Ovary (tissue), 9 donors: ENCODE measurements around the gene SLC37A1. TPM values are rescaled to one million over a fixed set of nuclear protein-coding genes. Genes with fewer than 3 reads are reported as not detected.

Source experiments
- DNase-seq, 5 donors: peaks; one replicate each; pipeline ENCODE4 v3.0.0-alpha.2; 2019 to 2020
- H3K27ac ChIP-seq, 2 donors: fragments of 200-600 bp; one replicate each; pipeline versions ENCODE4 v1.5.1 to v1.8.0; 2019 to 2022
- H3K27me3 ChIP-seq: fragments of 200-600 bp; one replicate; pipeline ENCODE4 v1.8.0; 2022
- H3K36me3 ChIP-seq: fragments of 200-600 bp; sonication (generic); one replicate; pipeline ENCODE4 v1.5.1; 2019
- H3K4me1 ChIP-seq: one replicate; pipeline ENCODE4 v1.8.1; 2013; ENCODE audit warnings: mild to moderate bottlenecking, moderate library complexity; ENCODE audit not compliant: insufficient read depth
- H3K4me3 ChIP-seq: fragments of 200-600 bp; sonication (generic); one replicate; pipeline ENCODE4 v1.5.1; 2017
- H3K9me3 ChIP-seq, 2 donors: fragments of 200-600 bp in 1 of 2; sonication (generic) in 1 of 2; one replicate each; pipeline versions ENCODE4 v1.5.1 to v1.8.1; 2013 to 2019; ENCODE audit warnings: mild to moderate bottlenecking in 1 of 2, moderate library complexity in 1 of 2
- EP300 ChIP-seq: sonication (generic); formaldehyde crosslinking; IDR thresholded peaks from one replicate; pipeline ENCODE4 v1.6.1; 2017; ENCODE audit warnings: antibody characterized with exemption
- POLR2A ChIP-seq: fragments of 450-650 bp; IDR thresholded peaks from one replicate; pipeline ENCODE4 v1.6.1; 2017; ENCODE audit warnings: antibody characterized with exemption, mild to moderate bottlenecking, moderate library complexity
- WGBS, 3 donors: extraction: QIAGEN DNeasy Blood & Tissue Kit in 1 of 3; methylation state at CpG; one replicate each; pipeline versions ENCODE4 v1.1.5 to v1.1.7; 2013 to 2017; 5-methylcytosine and 5-hydroxymethylcytosine counted together
- intact Hi-C, 4 donors: fragments of 100-400 bp; cut with DNase I; formaldehyde crosslinking; loops; one replicate each; pipeline versions ENCODE4 v1.11.0 to v1.15.1; 2022 to 2023
- polyA plus RNA-seq, 2 donors: library from polyadenylated mRNA; stranded (reverse); fragments of 200-250 nt in 1 of 2; fragments of 350-450 nt in 1 of 2; fragmentation: Illumina TruSeq in 1 of 2; extraction: RNeasy Lipid Tissue Mini Kit (QIAGEN cat#74804) in 1 of 2; gene quantifications; one replicate each; pipeline ENCODE4 v1.2.3, GENCODE V29; 2013 to 2014
- total RNA-seq, 7 donors: library from RNA; depleted of rRNA in 2 of 7; stranded (reverse); fragments of >200 nt in 2 of 7; fragmentation: NEBNext Ultra II Directional in 3 of 7; extraction: Animal tissue kit (Norgen Biotek cat#: 25700) in 3 of 7; gene quantifications; one replicate each; pipeline versions ENCODE4 v1.1.0 to v1.2.4, GENCODE V29; 2016 to 2023
- TF ChIP-seq, protein P1 (sequence below), 3 donors: fragments of 450-650 bp in 2 of 3; fragments of 200-600 bp in 1 of 3; IDR thresholded peaks; one replicate each; pipeline versions ENCODE4 v1.5.1 to v1.8.0; 2016 to 2022; ENCODE audit warnings: antibody characterized with exemption in 3 of 3, mild to moderate bottlenecking in 1 of 3
- donor health status: DM: no; HTN: no; CAD: no; lungs with moderate emphysema.
- donor health status: DM: no; HTN: no; CAD: no.
- donor health status: Bipolar disorder and iron deficiency.
- donor health status: DM: yes; HTN: yes; CAD: no.
- donor health status: DM: no; HTN: no; CAD: no.
- donor health status: DM: yes; HTN: yes; CAD: no.

Gene SLC37A1
- total and polyA plus RNA-seq, 9 donors: 5.1 to 10.0 (median 7.4) TPM

- WGBS, 3 donors: 84 to 89% (median 86%) methylated on average over 20 of the region's 20 CpGs
- TF ChIP-seq EP300 (no peak), POLR2A (no peak)
- TF ChIP-seq, protein P1, sequence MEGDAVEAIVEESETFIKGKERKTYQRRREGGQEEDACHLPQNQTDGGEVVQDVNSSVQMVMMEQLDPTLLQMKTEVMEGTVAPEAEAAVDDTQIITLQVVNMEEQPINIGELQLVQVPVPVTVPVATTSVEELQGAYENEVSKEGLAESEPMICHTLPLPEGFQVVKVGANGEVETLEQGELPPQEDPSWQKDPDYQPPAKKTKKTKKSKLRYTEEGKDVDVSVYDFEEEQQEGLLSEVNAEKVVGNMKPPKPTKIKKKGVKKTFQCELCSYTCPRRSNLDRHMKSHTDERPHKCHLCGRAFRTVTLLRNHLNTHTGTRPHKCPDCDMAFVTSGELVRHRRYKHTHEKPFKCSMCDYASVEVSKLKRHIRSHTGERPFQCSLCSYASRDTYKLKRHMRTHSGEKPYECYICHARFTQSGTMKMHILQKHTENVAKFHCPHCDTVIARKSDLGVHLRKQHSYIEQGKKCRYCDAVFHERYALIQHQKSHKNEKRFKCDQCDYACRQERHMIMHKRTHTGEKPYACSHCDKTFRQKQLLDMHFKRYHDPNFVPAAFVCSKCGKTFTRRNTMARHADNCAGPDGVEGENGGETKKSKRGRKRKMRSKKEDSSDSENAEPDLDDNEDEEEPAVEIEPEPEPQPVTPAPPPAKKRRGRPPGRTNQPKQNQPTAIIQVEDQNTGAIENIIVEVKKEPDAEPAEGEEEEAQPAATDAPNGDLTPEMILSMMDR (IDR thresholded peaks at IDR 0.05): no peak
Measured at GRCh38 chr21:42570841-42571387, 57.3 kb downstream of the SLC37A1 start.

DNA sequence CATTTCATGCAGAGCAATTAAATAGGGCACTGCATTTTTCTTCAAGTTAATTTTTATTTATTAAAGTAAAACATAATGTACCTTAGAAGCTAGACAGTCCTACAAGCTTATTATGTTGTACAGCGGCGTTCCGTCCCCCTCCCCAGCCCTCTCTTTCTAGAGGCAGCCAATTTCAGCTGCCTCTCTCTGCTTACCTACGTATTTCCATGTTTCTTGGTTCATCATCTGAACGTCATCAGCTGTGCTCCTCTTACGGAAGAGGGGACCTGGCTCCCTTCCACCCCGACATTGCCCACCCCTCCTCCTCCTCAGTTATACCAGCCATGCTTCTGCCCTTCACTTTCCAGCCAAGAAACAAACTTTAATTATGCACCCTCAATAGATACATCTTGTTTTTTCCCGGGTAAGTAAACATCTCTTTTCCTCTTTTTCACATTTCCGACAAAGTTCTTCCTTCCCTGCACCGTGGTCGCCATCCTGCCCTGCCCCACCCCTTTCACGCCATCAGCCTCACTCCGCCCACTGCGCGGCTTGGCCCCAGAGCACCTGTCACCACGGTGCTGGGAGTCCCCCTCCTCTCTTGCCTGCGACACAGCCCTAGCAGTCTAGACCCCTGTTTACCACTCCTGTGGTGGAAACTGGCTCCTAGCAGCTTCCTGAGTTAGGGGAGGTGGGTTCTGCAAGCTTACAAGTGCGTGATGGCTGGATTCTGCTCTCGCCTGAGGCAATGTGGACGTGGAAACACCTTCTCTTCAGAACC lies 57.9 kb downstream of the SLC37A1 start:
- no peaks in the 10 kb centered on the region for H3K9me3 ChIP-seq
- H3K27ac ChIP-seq: no peak overlapping the region
- intact Hi-C loops: no loop called here
- no peak for TF ChIP-seq POLR2A
- no peak for TF ChIP-seq EP300
- TF ChIP-seq, protein P1 (IDR thresholded peaks at IDR 0.05): no peak
- no peaks in the 10 kb centered on the region for H3K27me3 ChIP-seq
- peak in 1 of 5 donors; percentile 16 for DNase-seq
- 85 to 90% (median 89%) methylated on average over 20 of the region's 20 CpGs for WGBS, 3 donors
- H3K36me3 ChIP-seq: no peaks in the 10 kb centered on the region
- no peak overlapping the region for H3K4me3 ChIP-seq
- no peaks in the 10 kb centered on the region for H3K4me1 ChIP-seq

More at GRCh38 chr21:42570841-42571387, 57.3 kb downstream of the SLC37A1 start:
- intact Hi-C loops: no loop called here
- Histone ChIP-seq H3K4me3 (no peak overlapping the region), H3K4me1 (no peaks in the 10 kb centered on the region), H3K36me3 (no peaks in the 10 kb centered on the region), H3K9me3 (no peaks in the 10 kb centered on the region), H3K27me3 (no peaks in the 10 kb centered on the region), H3K27ac (no peak overlapping the region)
- DNase-seq: peak in 2 of 5 donors; percentile 14 to 27

DNA sequence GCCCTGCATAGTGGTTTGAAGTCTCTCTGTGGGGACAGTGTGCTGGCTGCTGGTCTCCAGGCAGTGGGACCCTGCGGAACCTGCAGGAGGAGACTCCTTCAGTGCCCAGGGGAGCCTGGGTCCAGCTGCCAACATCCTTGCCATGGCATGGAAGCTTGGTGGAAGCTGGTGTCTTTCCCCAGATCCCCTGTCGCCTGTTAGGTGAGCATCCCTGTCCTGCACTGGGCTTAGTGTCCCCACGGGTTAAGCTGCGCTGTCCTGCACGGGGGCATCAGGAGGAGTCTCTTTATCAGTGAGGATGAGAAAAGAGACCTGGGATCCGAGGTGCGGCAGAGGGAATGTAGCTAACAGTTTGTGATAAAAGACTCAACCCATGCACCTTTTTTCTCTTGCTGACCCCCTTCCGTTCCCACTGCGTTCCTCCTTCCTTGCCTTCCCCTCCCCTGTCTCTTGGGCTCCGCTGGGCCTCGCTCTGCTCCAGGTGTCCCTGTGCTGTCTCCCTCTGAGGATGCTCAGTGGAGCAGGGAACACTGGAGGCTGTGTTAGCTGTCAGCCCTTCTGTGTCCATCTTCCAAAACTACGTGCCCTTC lies 59.3 kb downstream of the SLC37A1 start:
- Histone ChIP-seq H3K36me3 (no peaks in the 10 kb centered on the region), H3K27ac (no peak overlapping the region), H3K4me1 (no peaks in the 10 kb centered on the region), H3K4me3 (no peak overlapping the region), H3K9me3 (no peaks in the 10 kb centered on the region), H3K27me3 (no peaks in the 10 kb centered on the region)
- TF ChIP-seq POLR2A: no peak
- no peak for TF ChIP-seq EP300
- TF ChIP-seq, protein P1 (IDR thresholded peaks at IDR 0.05): no peak
- WGBS, 3 donors: 93 to 95% (median 93%) methylated on average over 11 to 12 of the region's 12 CpGs
- intact Hi-C loops: no loop called here
- peak in 1 of 5 donors; percentile 20 for DNase-seq

- intact Hi-C loops: no loop called here
- 53 to 54% (median 54%) methylated on average over 7 of the region's 7 CpGs for WGBS, 3 donors
- Histone ChIP-seq H3K27ac (no peak overlapping the region), H3K4me3 (no peak overlapping the region), H3K27me3 (no peaks in the 10 kb centered on the region), H3K4me1 (peaks cover 1% of the 10 kb centered on the region), H3K36me3 (no peaks in the 10 kb centered on the region), H3K9me3 (no peaks in the 10 kb centered on the region)
- DNase-seq: peak in 1 of 5 donors; percentile 34
- no peak for TF ChIP-seq EP300
- TF ChIP-seq, protein P1 (IDR thresholded peaks at IDR 0.05): no peak
- TF ChIP-seq POLR2A: no peak
Measured at GRCh38 chr21:42574234-42575027, 60.8 kb downstream of the SLC37A1 start.
